IPS-11a (cell line): Measurements from ENCODE around the gene CASP2.
A peak's percentile ranks its signal among the peaks of the same experiment; 100 is the strongest.

ENCODE experiments used
- H3K4me3 ChIP-seq: one replicate; pipeline ENCODE4 v1.5.1; 2013; ENCODE audit warnings: low read depth, low read length, control low read depth

Gene CASP2

DNA sequence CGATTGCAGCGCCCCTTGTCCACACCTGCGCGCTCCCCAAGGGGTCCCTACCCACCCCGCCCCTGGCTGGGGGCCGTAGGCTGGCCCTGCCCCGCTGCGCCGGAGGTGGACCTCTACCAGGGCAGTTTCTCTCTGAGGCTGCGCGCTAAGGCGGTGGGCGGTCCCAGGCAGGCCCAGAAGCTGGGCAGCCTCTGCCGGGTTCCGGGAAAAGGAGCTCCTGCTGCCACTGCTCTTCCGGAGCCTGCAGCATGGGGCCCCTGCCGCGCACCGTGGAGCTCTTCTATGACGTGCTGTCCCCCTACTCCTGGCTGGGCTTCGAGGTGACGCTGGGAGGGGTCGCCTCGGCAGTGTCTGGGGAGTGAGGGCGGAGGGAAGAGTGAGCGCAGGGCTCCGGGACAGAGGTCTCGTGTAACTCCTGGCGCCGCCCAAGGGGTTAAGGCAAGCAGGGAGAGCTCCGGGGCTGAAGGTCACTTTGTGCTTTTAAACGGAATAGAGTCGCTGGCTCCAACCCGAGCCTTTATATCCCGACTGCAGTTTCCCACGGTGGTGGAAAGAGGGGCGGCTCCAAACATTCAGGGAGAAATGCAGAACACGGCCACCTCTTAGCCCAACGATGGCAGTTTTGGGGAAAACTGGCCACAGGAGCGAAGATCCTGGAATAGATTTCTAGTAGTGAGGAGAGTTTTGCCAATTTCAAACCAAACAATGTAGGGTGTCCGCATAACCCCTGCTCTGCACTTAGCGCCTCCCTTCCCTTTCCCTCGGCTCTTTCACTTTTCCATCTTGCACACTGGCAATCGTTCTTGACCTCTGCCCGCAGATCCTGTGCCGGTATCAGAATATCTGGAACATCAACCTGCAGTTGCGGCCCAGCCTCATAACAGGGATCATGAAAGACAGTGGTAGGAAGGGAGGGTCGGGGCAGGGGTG, 24.6 kb upstream of the CASP2 start, which contains the start of gene GSTK1:
GSTK1 (plus strand) TSS at position 176 of the 930 bp plus-strand sequence; CDS start at position 249, 73 bp downstream.
- H3K4me3 ChIP-seq: peak within 1 kb of the TSS; percentile 76

DNA sequence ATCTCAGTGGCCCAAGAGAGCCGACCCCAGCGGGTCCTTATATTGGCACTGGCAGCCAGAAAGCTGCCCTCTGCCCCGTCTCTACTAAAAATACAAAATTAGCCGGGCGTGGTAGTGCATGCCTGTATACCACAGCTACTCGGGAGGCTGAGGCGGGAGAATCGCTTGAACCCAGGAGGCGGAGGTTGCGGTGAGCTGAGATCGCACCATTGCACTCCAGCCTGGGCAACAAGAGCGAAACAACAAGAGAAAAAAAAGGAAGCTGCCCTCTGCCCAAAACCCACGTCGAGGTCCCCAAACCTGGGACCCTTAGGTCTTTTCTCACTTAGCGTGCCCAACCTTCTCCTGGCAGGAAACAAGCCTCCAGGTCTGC, 24.0 kb upstream of the CASP2 start:
- H3K4me3 ChIP-seq: peak overlapping the region; percentile 76

GRCh38 chr7:143265017-143265693, 23.0 kb upstream of the CASP2 start:
- no peak overlapping the region for H3K4me3 ChIP-seq

GRCh38 chr7:143269251-143269650, 18.9 kb upstream of the CASP2 start:
- H3K4me3 ChIP-seq: no peak overlapping the region

GRCh38 chr7:143271240-143271639, 16.9 kb upstream of the CASP2 start:
- H3K4me3 ChIP-seq: no peak overlapping the region

GRCh38 chr7:143272871-143273270, 15.3 kb upstream of the CASP2 start:
- no peak overlapping the region for H3K4me3 ChIP-seq

- no peak overlapping the region for H3K4me3 ChIP-seq
Observed at GRCh38 chr7:143279186-143280098, 8.7 kb upstream of the CASP2 start.

GRCh38 chr7:143280160-143280559, 8.0 kb upstream of the CASP2 start:
- H3K4me3 ChIP-seq: no peak overlapping the region

GRCh38 chr7:143280566-143280965, 7.6 kb upstream of the CASP2 start:
- H3K4me3 ChIP-seq: no peak overlapping the region

- H3K4me3 ChIP-seq: no peak overlapping the region
Observed at GRCh38 chr7:143281529-143281928, 6.6 kb upstream of the CASP2 start.

DNA sequence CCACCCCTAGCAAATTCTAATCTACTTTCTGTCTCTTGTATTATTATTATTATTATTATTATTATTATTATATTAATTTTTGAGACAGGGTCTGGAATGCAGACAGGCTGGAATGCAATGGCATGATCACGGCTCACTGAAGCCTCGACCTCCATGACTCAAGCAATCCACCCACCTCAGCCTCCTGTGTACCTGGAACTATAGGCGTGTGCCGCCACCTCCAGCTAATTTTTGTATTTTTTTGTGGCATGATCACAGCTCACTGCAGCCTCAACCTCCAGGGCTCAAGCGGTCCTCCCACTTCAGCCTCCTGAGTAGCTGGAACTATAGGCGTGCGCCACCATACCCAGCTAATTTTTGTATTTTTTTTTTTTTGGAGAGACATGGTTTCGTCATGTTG, 6.0 kb upstream of the CASP2 start:
- H3K4me3 ChIP-seq: no peak overlapping the region

- H3K4me3 ChIP-seq: no peak overlapping the region
Observed at GRCh38 chr7:143283381-143283780, 4.8 kb upstream of the CASP2 start.

DNA sequence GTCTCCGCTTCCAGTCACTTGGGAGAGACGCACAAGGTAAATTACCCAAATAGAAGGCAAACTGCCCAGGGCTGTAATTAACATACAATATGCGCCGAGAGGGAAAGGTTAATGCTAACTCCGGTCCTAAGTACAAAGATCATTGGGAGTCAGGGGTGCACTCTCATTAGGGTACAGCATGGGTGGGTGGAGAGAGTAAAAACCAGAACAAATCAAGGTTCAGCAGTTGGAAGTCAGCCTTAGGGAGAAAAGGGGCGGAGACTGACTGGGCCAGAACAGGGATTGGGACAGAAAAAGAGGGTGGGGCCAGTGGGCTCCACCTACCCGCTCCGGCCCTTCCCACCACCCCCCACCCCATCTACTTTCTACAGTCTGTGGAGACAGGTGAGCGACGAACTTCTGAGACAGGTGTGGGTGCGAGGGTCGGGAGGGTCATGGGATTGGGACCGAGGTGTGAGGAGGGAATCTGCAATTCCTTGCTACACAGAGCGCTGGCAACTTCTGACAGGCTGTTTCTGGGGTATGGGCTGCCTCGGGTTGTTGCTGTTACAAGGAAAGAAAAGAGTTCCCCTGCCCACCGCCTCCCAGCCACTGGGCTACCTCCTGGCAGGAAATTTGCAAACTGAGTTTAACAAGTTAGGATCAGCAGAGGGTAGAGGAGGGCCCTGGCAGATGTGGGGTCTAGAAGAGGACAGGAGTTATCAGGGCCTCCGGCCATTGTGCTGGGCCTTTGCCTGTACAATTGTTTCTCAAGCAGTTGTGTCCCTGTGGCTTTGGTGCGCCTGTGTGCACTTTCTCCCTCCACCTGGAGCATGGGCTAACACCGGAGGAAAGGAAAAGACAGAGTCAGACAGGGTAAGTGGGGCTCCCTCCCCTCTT, 3.3 kb upstream of the CASP2 start, which contains the start of gene TMEM139:
TMEM139 (plus strand) TSS at position 368 of the 879 bp plus-strand sequence. CDS start 1,000 bp downstream, outside the sequence.
- no peak within 1 kb of the TSS for H3K4me3 ChIP-seq

GRCh38 chr7:143285470-143285778, 2.7 kb upstream of the CASP2 start:
- H3K4me3 ChIP-seq: no peak overlapping the region

DNA sequence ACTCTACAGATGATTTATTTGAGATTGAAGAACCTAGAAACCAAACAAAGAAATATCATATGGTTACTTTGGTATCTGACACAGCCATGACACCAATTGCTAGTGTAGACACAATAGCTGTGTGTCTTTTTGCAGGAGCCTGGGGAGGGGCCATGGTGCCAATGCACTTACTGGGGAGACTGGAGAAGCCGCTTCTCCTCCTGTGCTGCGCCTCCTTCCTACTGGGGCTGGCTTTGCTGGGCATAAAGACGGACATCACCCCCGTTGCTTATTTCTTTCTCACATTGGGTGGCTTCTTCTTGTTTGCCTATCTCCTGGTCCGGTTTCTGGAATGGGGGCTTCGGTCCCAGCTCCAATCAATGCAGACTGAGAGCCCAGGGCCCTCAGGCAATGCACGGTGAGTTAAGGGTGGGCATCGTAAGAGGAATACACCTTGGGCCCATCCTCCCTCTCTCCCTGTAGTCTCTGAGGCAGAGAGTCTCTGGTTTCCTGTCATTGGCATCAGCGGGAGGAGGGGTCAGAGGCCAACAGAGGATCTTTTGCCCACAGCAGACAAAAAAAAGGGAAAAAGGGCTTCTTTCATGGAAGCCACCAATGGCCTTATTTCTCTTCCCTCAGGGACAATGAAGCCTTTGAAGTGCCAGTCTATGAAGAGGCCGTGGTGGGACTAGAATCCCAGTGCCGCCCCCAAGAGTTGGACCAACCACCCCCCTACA, 2.2 kb upstream of the CASP2 start:
- H3K4me3 ChIP-seq: no peak overlapping the region

DNA sequence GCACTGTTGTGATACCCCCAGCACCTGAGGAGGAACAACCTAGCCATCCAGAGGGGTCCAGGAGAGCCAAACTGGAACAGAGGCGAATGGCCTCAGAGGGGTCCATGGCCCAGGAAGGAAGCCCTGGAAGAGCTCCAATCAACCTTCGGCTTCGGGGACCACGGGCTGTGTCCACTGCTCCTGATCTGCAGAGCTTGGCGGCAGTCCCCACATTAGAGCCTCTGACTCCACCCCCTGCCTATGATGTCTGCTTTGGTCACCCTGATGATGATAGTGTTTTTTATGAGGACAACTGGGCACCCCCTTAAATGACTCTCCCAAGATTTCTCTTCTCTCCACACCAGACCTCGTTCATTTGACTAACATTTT, 1.6 kb upstream of the CASP2 start:
- H3K4me3 ChIP-seq: no peak overlapping the region

- H3K4me3 ChIP-seq: no peak overlapping the region
Observed at GRCh38 chr7:143287339-143287934, 714 bp upstream of the CASP2 start.

GRCh38 chr7:143288836-143289235, 685 bp downstream of the CASP2 start:
- H3K4me3 ChIP-seq: peak overlapping the region; percentile 91

GRCh38 chr7:143289421-143289820, 1.3 kb downstream of the CASP2 start:
- H3K4me3 ChIP-seq: peak overlapping the region; percentile 91
